ENCODE data around the gene SLC44A1.

GRCh38 chr9:105262497-105262896, 18.0 kb downstream of the SLC44A1 start:
- no peak for TF ChIP-seq CTCF (IDR thresholded peaks at IDR 0.05)
- TF ChIP-seq EP300 (IDR thresholded peaks at IDR 0.05; ENCODE audit: low read depth), result no peak
